H9 (cell line): ENCODE results near the gene CTNNA3. TPM values are rescaled to one million over a fixed set of nuclear protein-coding genes. Genes with fewer than 3 reads are reported as not detected.

Source experiments
- DNase-seq: peaks from one replicate; pipeline ENCODE4 v3.0.0-alpha.2; 2017
- H2AFZ ChIP-seq: one replicate; pipeline ENCODE4 v1.6.1; 2013; ENCODE audit warnings: mild to moderate bottlenecking, low read length, control low read depth, moderate library complexity
- H2AK5ac ChIP-seq: 2 replicates; pipeline ENCODE4 v1.6.1; 2013; ENCODE audit warnings: low read length, control low read depth, mixed read lengths; ENCODE audit not compliant: insufficient read length
- H2BK120ac ChIP-seq: one replicate; pipeline ENCODE4 v1.6.1; 2013; ENCODE audit warnings: low read depth, mild to moderate bottlenecking, low read length, control low read depth, inconsistent platforms; ENCODE audit not compliant: poor library complexity, severe bottlenecking
- H2BK12ac ChIP-seq: 2 replicates; pipeline ENCODE4 v1.6.1; 2013; ENCODE audit warnings: low read length, control low read depth, mixed read lengths, low read depth; ENCODE audit not compliant: insufficient read length
- H2BK15ac ChIP-seq: 2 replicates; pipeline ENCODE4 v1.6.1; 2013; ENCODE audit warnings: low read depth, low read length, control low read depth
- H2BK20ac ChIP-seq: one replicate; pipeline ENCODE4 v1.6.1; 2013; ENCODE audit warnings: low read depth, mild to moderate bottlenecking, low read length, control low read depth, inconsistent platforms; ENCODE audit not compliant: poor library complexity, severe bottlenecking
- H2BK5ac ChIP-seq: 2 replicates; pipeline ENCODE4 v1.6.1; 2013; ENCODE audit warnings: low read length, control low read depth, mixed read lengths; ENCODE audit not compliant: insufficient read length
- H3K14ac ChIP-seq: 2 replicates; pipeline ENCODE4 v1.6.1; 2013; ENCODE audit warnings: low read length, control low read depth; ENCODE audit not compliant: insufficient read depth
- H3K18ac ChIP-seq: 2 replicates; pipeline ENCODE4 v1.6.1; 2013; ENCODE audit warnings: low read depth, mild to moderate bottlenecking, mixed read lengths, low read length, control low read depth; ENCODE audit not compliant: insufficient read length
- H3K23ac ChIP-seq: 2 replicates; pipeline ENCODE4 v1.6.1; 2013; ENCODE audit warnings: low read length, control low read depth, mixed read lengths, low read depth; ENCODE audit not compliant: insufficient read length
- H3K23me2 ChIP-seq: 2 replicates; pipeline ENCODE4 v1.6.1; 2013; ENCODE audit warnings: low read depth, mild to moderate bottlenecking, mixed read lengths, low read length, control low read depth; ENCODE audit not compliant: insufficient read length, poor library complexity, severe bottlenecking
- H3K27ac ChIP-seq: 2 replicates; pipeline ENCODE4 v1.5.1; 2013; ENCODE audit warnings: low read length, control low read depth, mixed read lengths, low read depth; ENCODE audit not compliant: insufficient read length
- H3K27me3 ChIP-seq: 2 replicates; pipeline ENCODE4 v1.6.1; 2013; ENCODE audit warnings: low read length, control low read depth, inconsistent platforms; ENCODE audit not compliant: insufficient read depth
- H3K4ac ChIP-seq: 2 replicates; pipeline ENCODE4 v1.6.1; 2013; ENCODE audit warnings: low read depth, mild to moderate bottlenecking, control low read depth, inconsistent platforms, low read length, moderate library complexity
- H3K4me1 ChIP-seq: 2 replicates; pipeline ENCODE4 v1.6.1; 2013; ENCODE audit warnings: low read length, control low read depth, inconsistent platforms; ENCODE audit not compliant: insufficient read depth
- H3K4me2 ChIP-seq: 2 replicates; pipeline ENCODE4 v1.6.1; 2013; ENCODE audit warnings: low read length, control low read depth, mixed read lengths; ENCODE audit not compliant: insufficient read length, insufficient read depth
- H3K56ac ChIP-seq: 2 replicates; pipeline ENCODE4 v1.6.1; 2013; ENCODE audit warnings: low read depth, mild to moderate bottlenecking, mixed read lengths, low read length, control low read depth; ENCODE audit not compliant: insufficient read length
- H3K79me1 ChIP-seq: 2 replicates; pipeline ENCODE4 v1.6.1; 2013; ENCODE audit warnings: low read depth, mild to moderate bottlenecking, moderate library complexity, low read length, control low read depth, inconsistent platforms; ENCODE audit not compliant: insufficient read depth, poor library complexity, severe bottlenecking
- H3K79me2 ChIP-seq: 2 replicates; pipeline ENCODE4 v1.6.1; 2013; ENCODE audit warnings: low read length, control low read depth, inconsistent platforms; ENCODE audit not compliant: insufficient read depth
- H3K9ac ChIP-seq: 2 replicates; pipeline ENCODE4 v1.6.1; 2013; ENCODE audit warnings: low read length, control low read depth, mixed read lengths; ENCODE audit not compliant: insufficient read length; ENCODE audit errors: extremely low read depth
- H3K9me3 ChIP-seq: one replicate; pipeline ENCODE4 v1.6.1; 2013; ENCODE audit warnings: low read depth, low read length, inconsistent platforms; ENCODE audit not compliant: control insufficient read depth
- H3T11ph ChIP-seq: one replicate; pipeline ENCODE4 v1.6.1; 2013; ENCODE audit warnings: mild to moderate bottlenecking, low read length, control low read depth, inconsistent platforms
- H4K20me1 ChIP-seq: one replicate; pipeline ENCODE4 v1.6.1; 2013; ENCODE audit not compliant: control insufficient read depth, insufficient read length, insufficient read depth
- H4K5ac ChIP-seq: 2 replicates; pipeline ENCODE4 v1.6.1; 2013; ENCODE audit warnings: low read depth, mild to moderate bottlenecking, mixed read lengths, low read length, control low read depth; ENCODE audit not compliant: insufficient read length
- H4K8ac ChIP-seq: replicated peaks from 2 replicates; pipeline ENCODE4 v1.6.1; 2013; ENCODE audit warnings: low read length, control low read depth, mixed read lengths, low read depth; ENCODE audit not compliant: insufficient read length
- H4K91ac ChIP-seq: 2 replicates; pipeline ENCODE4 v1.6.1; 2013; ENCODE audit warnings: low read depth, mild to moderate bottlenecking, moderate library complexity, mixed read lengths, low read length, control low read depth; ENCODE audit not compliant: insufficient read length
- H3K27ac Mint-ChIP-seq, 3 experiments: 2 replicates in 2 of 3; 3 replicates in 1 of 3; pipeline ENCODE4 v1.8.0; 2020 to 2021; ENCODE audit warnings: mixed read lengths in 3 of 3, mild to moderate bottlenecking in 1 of 3, moderate library complexity in 1 of 3
- H3K27me3 Mint-ChIP-seq: 2 replicates; pipeline ENCODE4 v1.8.0; 2021; ENCODE audit warnings: low read depth, mild to moderate bottlenecking, moderate library complexity, mixed read lengths
- H3K36me3 Mint-ChIP-seq, 3 experiments: 2 replicates in 2 of 3; 3 replicates in 1 of 3; pipeline ENCODE4 v1.8.0; 2020 to 2021; ENCODE audit warnings: low read depth in 3 of 3, mixed read lengths in 3 of 3; ENCODE audit not compliant: insufficient read depth in 1 of 3
- H3K4me1 Mint-ChIP-seq, 2 experiments: 2 replicates each; pipeline ENCODE4 v1.8.0; 2020; ENCODE audit warnings: mixed read lengths in 2 of 2
- H3K4me3 Mint-ChIP-seq, 2 experiments: 2 replicates in 1 of 2; 3 replicates in 1 of 2; pipeline ENCODE4 v1.8.0; 2020 to 2021; ENCODE audit warnings: mild to moderate bottlenecking in 2 of 2, mixed read lengths in 2 of 2, moderate library complexity in 1 of 2
- H3K9me3 Mint-ChIP-seq, 2 experiments: 2 replicates in 1 of 2; 3 replicates in 1 of 2; pipeline ENCODE4 v1.8.0; 2020; ENCODE audit warnings: mild to moderate bottlenecking in 2 of 2, mixed read lengths in 2 of 2, moderate library complexity in 1 of 2
- total RNA-seq: library from RNA; stranded (reverse); gene quantifications from 2 replicates; pipeline ENCODE4 v1.2.1, GENCODE V29; 2021
- TF ChIP-seq, protein P1 (sequence below): fragments of 200-600 bp; sonication (generic); conservative IDR thresholded peaks from 3 replicates; pipeline ENCODE4 v1.8.0; 2021; ENCODE audit warnings: antibody characterized with exemption, mild to moderate bottlenecking

The CTNNA3 gene
- total RNA-seq, 1 experiment from 2014 or later = 3.3 TPM

DNA sequence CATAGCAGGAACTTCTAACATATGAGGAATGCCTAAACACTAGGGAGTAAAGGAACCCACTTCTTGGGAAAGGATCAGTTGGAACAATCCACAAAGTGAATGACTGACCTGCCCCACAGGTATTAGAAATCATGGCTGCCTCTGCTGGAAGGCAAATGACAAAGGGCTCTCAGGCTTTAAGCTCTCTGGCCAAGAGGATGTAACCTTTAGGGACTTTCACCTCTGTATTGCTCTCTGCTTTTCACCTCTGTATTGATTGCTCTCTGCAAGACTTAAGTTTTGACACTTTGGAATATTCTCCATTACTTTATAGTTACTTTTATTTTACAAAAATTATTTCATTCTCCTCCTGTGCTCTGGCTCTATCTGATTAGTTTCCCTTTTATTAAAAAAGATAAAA, 522.2 kb downstream of the CTNNA3 start:
- Histone ChIP-seq H4K91ac (no peak overlapping the region), H3K4me2 (no peak overlapping the region), H3K9ac (no peak overlapping the region), H2BK20ac (no peak overlapping the region), H3K79me1 (no peaks in the 10 kb centered on the region), H2AFZ (no peak overlapping the region), H3T11ph (no peak overlapping the region), H3K4me1 (no peaks in the 10 kb centered on the region), H3K18ac (no peak overlapping the region), H3K79me2 (no peaks in the 10 kb centered on the region), H4K5ac (no peak overlapping the region), H3K56ac (no peak overlapping the region), H2BK12ac (no peak overlapping the region), H2BK15ac (no peak overlapping the region), H3K27me3 (no peaks in the 10 kb centered on the region), H3K23me2 (no peaks in the 10 kb centered on the region), H3K14ac (no peak overlapping the region), H2AK5ac (no peak overlapping the region), H3K4ac (no peak overlapping the region), H2BK120ac (no peak overlapping the region), H2BK5ac (no peak overlapping the region), H4K8ac (no peak overlapping the region), H3K9me3 (no peaks in the 10 kb centered on the region), H3K27ac (no peak overlapping the region), H3K23ac (no peak overlapping the region), H4K20me1 (no peaks in the 10 kb centered on the region)
- H3K4me1 Mint-ChIP-seq = peaks cover 0 to 7% of the 10 kb centered on the region in 2 experiments; a peak in 1 of 4 replicates
- peaks cover 3 to 7% of the 10 kb centered on the region in 2 experiments for H3K9me3 Mint-ChIP-seq
- TF ChIP-seq, protein P1, sequence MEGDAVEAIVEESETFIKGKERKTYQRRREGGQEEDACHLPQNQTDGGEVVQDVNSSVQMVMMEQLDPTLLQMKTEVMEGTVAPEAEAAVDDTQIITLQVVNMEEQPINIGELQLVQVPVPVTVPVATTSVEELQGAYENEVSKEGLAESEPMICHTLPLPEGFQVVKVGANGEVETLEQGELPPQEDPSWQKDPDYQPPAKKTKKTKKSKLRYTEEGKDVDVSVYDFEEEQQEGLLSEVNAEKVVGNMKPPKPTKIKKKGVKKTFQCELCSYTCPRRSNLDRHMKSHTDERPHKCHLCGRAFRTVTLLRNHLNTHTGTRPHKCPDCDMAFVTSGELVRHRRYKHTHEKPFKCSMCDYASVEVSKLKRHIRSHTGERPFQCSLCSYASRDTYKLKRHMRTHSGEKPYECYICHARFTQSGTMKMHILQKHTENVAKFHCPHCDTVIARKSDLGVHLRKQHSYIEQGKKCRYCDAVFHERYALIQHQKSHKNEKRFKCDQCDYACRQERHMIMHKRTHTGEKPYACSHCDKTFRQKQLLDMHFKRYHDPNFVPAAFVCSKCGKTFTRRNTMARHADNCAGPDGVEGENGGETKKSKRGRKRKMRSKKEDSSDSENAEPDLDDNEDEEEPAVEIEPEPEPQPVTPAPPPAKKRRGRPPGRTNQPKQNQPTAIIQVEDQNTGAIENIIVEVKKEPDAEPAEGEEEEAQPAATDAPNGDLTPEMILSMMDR = no peak
- DNase-seq = no peak
- H3K27ac Mint-ChIP-seq = no peak overlapping the region
- no peak overlapping the region for H3K4me3 Mint-ChIP-seq
- H3K27me3 Mint-ChIP-seq = no peaks in the 10 kb centered on the region
- peaks cover 0 to 10% (median 2%) of the 10 kb centered on the region in 3 experiments; a peak in 4 of 7 replicates for H3K36me3 Mint-ChIP-seq
